Thoracic aorta (tissue), 2 donors: ENCODE data around the gene GPC6. TPM values are rescaled to one million over a fixed set of nuclear protein-coding genes. Genes with fewer than 3 reads are reported as not detected.

Source experiments
- ATAC-seq: fragments of 150-250 bp; one replicate; pipeline ENCODE4 v1.8.0; 2017; ENCODE audit warnings: low read depth; ENCODE audit not compliant: insufficient number of reproducible peaks, low FRiP score
- DNase-seq: peaks from one replicate; pipeline ENCODE4 v3.0.0-alpha.2; 2020; ENCODE audit warnings: low spot score
- H3K27ac ChIP-seq, 2 donors: fragments of 200-600 bp; sonication (generic); 1 replicate in 1 of 2; 2 replicates in 1 of 2; pipeline ENCODE4 v1.5.1; 2016; ENCODE audit warnings: mild to moderate bottlenecking in 2 of 2, moderate library complexity in 2 of 2
- H3K27me3 ChIP-seq: fragments of 200-600 bp; sonication (generic); replicated peaks from 2 replicates; pipeline ENCODE4 v1.6.0; 2016; ENCODE audit warnings: mild to moderate bottlenecking; ENCODE audit not compliant: insufficient read depth
- H3K36me3 ChIP-seq: fragments of 200-600 bp; sonication (generic); one replicate; pipeline ENCODE4 v1.5.1; 2016
- H3K4me1 ChIP-seq, 2 donors: fragments of 200-600 bp; sonication (generic); 1 replicate in 1 of 2; 2 replicates in 1 of 2; pipeline versions ENCODE4 v1.5.1 to v1.6.0; 2016; ENCODE audit warnings: low read depth in 2 of 2, mild to moderate bottlenecking in 1 of 2; ENCODE audit not compliant: control insufficient read depth in 1 of 2
- H3K4me3 ChIP-seq: fragments of 200-600 bp; sonication (generic); 2 replicates; pipeline ENCODE4 v1.5.1; 2016; ENCODE audit warnings: mild to moderate bottlenecking
- H3K9me3 ChIP-seq: fragments of 200-600 bp; sonication (generic); 2 replicates; pipeline ENCODE4 v1.5.1; 2016
- CTCF ChIP-seq: fragments of 200-600 bp; sonication (generic); IDR thresholded peaks from one replicate; pipeline ENCODE4 v1.5.1; 2019; ENCODE audit warnings: antibody characterized with exemption
- total RNA-seq, 2 donors: library from RNA; depleted of rRNA; stranded (reverse); fragments of >200 nt; gene quantifications; one replicate each; pipeline versions ENCODE4 v1.1.0 to v1.2.3, GENCODE V29; 2016

Gene GPC6
- total RNA-seq, 2 donors from 2014 or later: 34.9 to 56.4 TPM

GRCh38 chr13:94435604-94436226 lies 1209.1 kb downstream of the GPC6 start:
- Histone ChIP-seq H3K36me3 (no peaks in the 10 kb centered on the region), H3K27ac (no peak overlapping the region), H3K27me3 (no peaks in the 10 kb centered on the region), H3K4me3 (no peak overlapping the region), H3K9me3 (no peaks in the 10 kb centered on the region), H3K4me1 (no peaks in the 10 kb centered on the region)
- TF ChIP-seq CTCF: peak; percentile 42
- DNase-seq (no peak), ATAC-seq (no peak)

DNA sequence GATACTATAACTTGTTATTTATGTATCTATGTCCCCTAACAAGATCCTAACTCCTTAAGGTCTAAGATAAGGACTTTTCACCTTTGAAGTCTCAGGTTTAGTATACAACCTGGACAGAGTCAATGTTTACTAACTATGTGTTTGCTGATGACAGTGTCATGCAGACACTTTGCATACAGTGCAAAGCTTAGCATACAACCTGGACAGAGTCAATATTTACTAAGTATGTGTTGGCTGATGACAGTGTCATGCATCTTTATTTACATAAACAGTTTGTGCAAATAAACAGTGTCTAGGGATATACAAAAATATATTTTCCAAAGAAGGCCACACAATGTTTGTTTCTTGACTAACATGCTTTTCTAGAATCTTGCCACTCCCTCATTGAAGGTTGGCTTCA lies 1218.2 kb downstream of the GPC6 start:
- Histone ChIP-seq H3K4me3 (no peak overlapping the region), H3K27ac (no peak overlapping the region), H3K4me1 (no peaks in the 10 kb centered on the region), H3K27me3 (no peaks in the 10 kb centered on the region), H3K9me3 (no peaks in the 10 kb centered on the region), H3K36me3 (no peaks in the 10 kb centered on the region)
- ATAC-seq (no peak), DNase-seq (no peak)
- no peak for TF ChIP-seq CTCF

DNA sequence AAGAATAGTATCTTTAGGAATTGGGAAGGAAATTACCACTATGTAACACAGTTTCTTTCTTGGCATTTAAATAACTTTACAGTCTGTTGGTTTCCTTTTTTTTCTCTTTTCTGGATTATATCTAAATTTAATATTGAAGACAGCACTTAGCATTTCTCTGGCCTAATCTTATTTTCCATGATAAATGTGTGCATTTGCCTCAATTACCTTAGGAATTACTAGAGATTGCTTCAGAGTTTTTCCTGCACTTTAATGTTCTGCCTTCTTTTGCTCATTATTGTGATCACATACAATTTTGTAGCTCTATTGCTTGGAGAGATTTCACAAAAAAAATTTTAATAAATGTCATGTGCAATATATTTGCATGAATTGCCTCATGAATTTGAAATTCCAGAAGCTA lies 1227.7 kb downstream of the GPC6 start:
- Histone ChIP-seq H3K27me3 (no peaks in the 10 kb centered on the region), H3K36me3 (no peaks in the 10 kb centered on the region), H3K4me1 (no peaks in the 10 kb centered on the region), H3K9me3 (no peaks in the 10 kb centered on the region), H3K27ac (no peak overlapping the region), H3K4me3 (no peak overlapping the region)
- ATAC-seq (no peak), DNase-seq (no peak)
- no peak for TF ChIP-seq CTCF

DNA sequence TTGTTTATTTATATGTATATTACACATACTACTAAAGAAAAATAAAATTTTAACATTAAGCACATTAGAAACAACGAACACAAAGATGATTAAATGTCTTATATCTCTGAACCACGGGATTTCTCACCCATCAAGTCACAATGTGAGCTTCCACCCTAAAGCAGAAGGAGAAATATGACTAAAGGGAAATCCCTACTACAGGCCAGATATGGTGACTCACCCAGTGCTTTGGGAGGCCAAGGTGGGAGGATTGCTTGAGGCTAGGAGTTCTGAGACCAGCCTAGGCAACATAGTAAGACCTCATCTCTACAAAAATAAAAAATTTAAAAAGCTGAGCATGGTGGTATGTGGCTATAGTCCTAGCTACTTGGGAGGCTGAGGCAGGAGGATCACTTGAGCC lies 1228.3 kb downstream of the GPC6 start:
- no peak for TF ChIP-seq CTCF
- Histone ChIP-seq H3K4me1 (no peaks in the 10 kb centered on the region), H3K27ac (no peak overlapping the region), H3K4me3 (no peak overlapping the region), H3K27me3 (no peaks in the 10 kb centered on the region), H3K9me3 (no peaks in the 10 kb centered on the region), H3K36me3 (no peaks in the 10 kb centered on the region)
- DNase-seq (no peak), ATAC-seq (no peak)

DNA sequence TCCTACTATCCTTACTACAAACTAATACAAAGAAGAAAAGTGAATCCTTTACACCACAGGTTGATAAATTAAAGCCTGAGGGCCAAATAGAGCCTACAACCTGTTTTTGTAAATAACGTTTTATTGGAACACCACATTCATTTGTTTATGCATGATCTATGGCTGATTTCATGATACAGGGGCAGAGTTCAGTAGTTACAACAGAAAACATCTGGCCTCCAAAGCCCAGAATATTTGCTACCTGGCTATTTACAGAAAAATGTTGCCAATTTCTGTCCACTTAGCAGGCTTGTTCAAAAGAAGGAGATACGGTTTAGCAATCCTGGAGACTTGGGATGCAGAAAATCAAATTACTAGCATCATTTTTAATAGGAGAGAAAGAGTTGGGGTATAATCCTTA lies 1228.8 kb downstream of the GPC6 start:
- no peaks in the 10 kb centered on the region for H3K9me3 ChIP-seq
- no peak overlapping the region for H3K4me3 ChIP-seq
- H3K27me3 ChIP-seq: no peaks in the 10 kb centered on the region
- no peak overlapping the region for H3K27ac ChIP-seq
- DNase-seq (no peak), ATAC-seq (no peak)
- H3K4me1 ChIP-seq: no peaks in the 10 kb centered on the region
- H3K36me3 ChIP-seq: no peaks in the 10 kb centered on the region
- TF ChIP-seq CTCF: no peak
